H1 (cell line): ENCODE data around the gene TPSD1. TPM values are rescaled to one million over a fixed set of nuclear protein-coding genes. Genes with fewer than 3 reads are reported as not detected.

Experiments
- CTCF ChIA-PET: fragments of 300-600 bp; sonication (Branson Sonifier 250); formaldehyde crosslinking; loops from one replicate; lab custom pipeline; 2021; ENCODE audit not compliant: partially characterized antibody; lab: Charles Lee
- POLR2A ChIA-PET: fragments of 300-600 bp; sonication (Branson Sonifier 250); formaldehyde crosslinking; loops from one replicate; lab custom pipeline; 2021; ENCODE audit warnings: inconsistent platforms; ENCODE audit not compliant: partially characterized antibody; lab: Charles Lee
- DNase-seq, 2 experiments: peaks; one replicate each; pipeline versions ENCODE4 v3.0.0 to v3.0.0-alpha.2; 2010 to 2022; ENCODE audit warnings: low spot score in 2 of 2, low read depth in 1 of 2, mixed read lengths in 1 of 2
- FAIRE-seq: peaks from 2 replicates; lab custom pipeline; 2011; peaks lifted over from hg19 to GRCh38; lab: Jason Lieb, UNC
- H2AFZ ChIP-seq: 2 replicates; pipeline ENCODE4 v1.8.1; 2012; ENCODE audit warnings: low read length, inconsistent platforms
- H2AK5ac ChIP-seq: 2 replicates; pipeline ENCODE4 v1.6.1; 2013; ENCODE audit warnings: low read depth, low read length
- H2BK120ac ChIP-seq: replicated peaks from 2 replicates; pipeline ENCODE3; 2013; ENCODE audit warnings: low read depth, low read length, inconsistent platforms
- H2BK12ac ChIP-seq: 2 replicates; pipeline ENCODE4 v1.6.1; 2013; ENCODE audit warnings: low read depth, low read length
- H2BK15ac ChIP-seq: 2 replicates; pipeline ENCODE4 v1.6.1; 2013; ENCODE audit warnings: low read length
- H2BK20ac ChIP-seq: 2 replicates; pipeline ENCODE4 v1.6.1; 2013; ENCODE audit warnings: low read length
- H2BK5ac ChIP-seq: 2 replicates; pipeline ENCODE4 v1.6.1; 2013; ENCODE audit warnings: low read depth, low read length
- H3K14ac ChIP-seq: 2 replicates; pipeline ENCODE4 v1.6.1; 2013; ENCODE audit warnings: inconsistent platforms; ENCODE audit not compliant: insufficient read length
- H3K18ac ChIP-seq: 2 replicates; pipeline ENCODE4 v1.6.1; 2013; ENCODE audit warnings: low read length; ENCODE audit errors: extremely low read depth
- H3K23ac ChIP-seq: 2 replicates; pipeline ENCODE4 v1.6.1; 2013; ENCODE audit warnings: inconsistent platforms; ENCODE audit not compliant: insufficient read length
- H3K23me2 ChIP-seq: 2 replicates; pipeline ENCODE4 v1.6.1; 2013; ENCODE audit warnings: low read depth, low read length
- H3K27ac ChIP-seq: 2 replicates; pipeline ENCODE4 v1.6.1; 2011; ENCODE audit warnings: low read depth, low read length, inconsistent platforms
- H3K27me3 ChIP-seq, 4 experiments: replicated peaks in 1 of 4; 1 replicate in 1 of 4; 2 replicates in 3 of 4; pipeline versions ENCODE4 v1.6.1 to v1.8.1; 2011 to 2013; ENCODE audit warnings: low read length in 3 of 4, mild to moderate bottlenecking in 3 of 4, inconsistent platforms in 2 of 4, mixed read lengths in 2 of 4, moderate library complexity in 1 of 4; ENCODE audit not compliant: control insufficient read depth in 3 of 4, insufficient read depth in 3 of 4; ENCODE audit errors: extremely low read depth in 1 of 4
- H3K36me3 ChIP-seq, 4 experiments: 2 replicates each; pipeline versions ENCODE4 v1.6.1 to v1.8.1; 2011 to 2013; ENCODE audit warnings: mild to moderate bottlenecking in 4 of 4, low read length in 3 of 4, moderate library complexity in 2 of 4, control low read depth in 1 of 4, inconsistent platforms in 1 of 4; ENCODE audit not compliant: insufficient read depth in 4 of 4, control insufficient read depth in 2 of 4
- H3K4ac ChIP-seq: replicated peaks from 2 replicates; pipeline ENCODE3; 2013; ENCODE audit warnings: low read length, low read depth, mixed read lengths, inconsistent platforms; ENCODE audit not compliant: insufficient read length
- H3K4me1 ChIP-seq, 4 experiments: replicated peaks in 1 of 4; 1 replicate in 1 of 4; 2 replicates in 3 of 4; pipeline versions ENCODE4 v1.6.1 to v1.8.1; 2011 to 2013; ENCODE audit warnings: low read length in 3 of 4, inconsistent platforms in 2 of 4, mixed read lengths in 1 of 4; ENCODE audit not compliant: insufficient read depth in 4 of 4, control insufficient read depth in 3 of 4
- H3K4me2 ChIP-seq, 2 experiments: 2 replicates each; pipeline versions ENCODE4 v1.6.1 to v1.8.1; 2011 to 2013; ENCODE audit warnings: low read depth in 2 of 2, low read length in 2 of 2, control low read depth in 1 of 2, inconsistent platforms in 1 of 2, mild to moderate bottlenecking in 1 of 2; ENCODE audit not compliant: insufficient read depth in 1 of 2
- H3K4me3 ChIP-seq, 4 experiments: fragments of 200-600, 300-600 bp in 1 of 4; sonication (generic), shearing (Covaris generic), sonication (Bioruptor Twin) in 1 of 4; 2 replicates each; pipeline versions ENCODE4 v1.5.1 to v1.8.1; 2011 to 2016; ENCODE audit warnings: low read length in 4 of 4, low read depth in 3 of 4, control low read depth in 2 of 4, inconsistent platforms in 2 of 4, mild to moderate bottlenecking in 2 of 4, mixed read lengths in 1 of 4, moderate library complexity in 1 of 4; ENCODE audit not compliant: insufficient read depth in 2 of 4; ENCODE audit errors: extremely low read depth in 1 of 4
- H3K56ac ChIP-seq: replicated peaks from 2 replicates; pipeline ENCODE3; 2013; ENCODE audit warnings: low read depth, mild to moderate bottlenecking, mixed read lengths, low read length, inconsistent platforms; ENCODE audit not compliant: insufficient read length
- H3K79me1 ChIP-seq: 2 replicates; pipeline ENCODE4 v1.6.1; 2013; ENCODE audit warnings: low read depth, low read length, control low read depth
- H3K79me2 ChIP-seq, 2 experiments: 2 replicates each; pipeline versions ENCODE4 v1.6.1 to v1.8.1; 2012 to 2013; ENCODE audit warnings: low read length in 2 of 2, mild to moderate bottlenecking in 2 of 2, inconsistent platforms in 1 of 2; ENCODE audit not compliant: insufficient read depth in 2 of 2, control insufficient read depth in 1 of 2
- H3K9ac ChIP-seq, 4 experiments: replicated peaks in 1 of 4; 1 replicate in 1 of 4; 2 replicates in 3 of 4; pipeline versions ENCODE4 v1.6.1 to v1.8.1; 2011 to 2013; ENCODE audit warnings: low read depth in 3 of 4, low read length in 3 of 4, control low read depth in 2 of 4, mild to moderate bottlenecking in 2 of 4, moderate library complexity in 2 of 4, inconsistent platforms in 1 of 4; ENCODE audit errors: extremely low read depth in 1 of 4
- H3K9me3 ChIP-seq, 2 experiments: 2 replicates each; pipeline versions ENCODE4 v1.6.1 to v1.8.1; 2012 to 2013; ENCODE audit warnings: mild to moderate bottlenecking in 2 of 2, moderate library complexity in 2 of 2, control low read depth in 1 of 2, inconsistent platforms in 1 of 2, low read depth in 1 of 2, low read length in 1 of 2, mixed read lengths in 1 of 2; ENCODE audit not compliant: insufficient read depth in 2 of 2
- H4K20me1 ChIP-seq, 2 experiments: replicated peaks in 1 of 2; 2 replicates each; pipeline versions ENCODE3 to v1.8.1; 2011 to 2013; ENCODE audit warnings: inconsistent platforms in 2 of 2, low read length in 2 of 2, mild to moderate bottlenecking in 1 of 2; ENCODE audit not compliant: insufficient read depth in 2 of 2, control insufficient read depth in 1 of 2
- H4K5ac ChIP-seq: 2 replicates; pipeline ENCODE4 v1.6.1; 2013; ENCODE audit warnings: low read length, low read depth, mixed read lengths, inconsistent platforms; ENCODE audit not compliant: insufficient read length
- H4K8ac ChIP-seq: 2 replicates; pipeline ENCODE4 v1.8.0; 2013; ENCODE audit warnings: mild to moderate bottlenecking, moderate library complexity, low read length, inconsistent platforms; ENCODE audit not compliant: insufficient read depth; ENCODE audit errors: extremely low read depth
- H4K91ac ChIP-seq: replicated peaks from 2 replicates; pipeline ENCODE3; 2013; ENCODE audit warnings: low read length, mixed read lengths, inconsistent platforms; ENCODE audit not compliant: insufficient read length
- BRCA1 ChIP-seq: IDR thresholded peaks from 2 replicates; pipeline ENCODE4 v1.6.1; 2012; ENCODE audit warnings: low read depth, low read length, improper control_type of control experiment
- CBX8 ChIP-seq: fragments of 300-800, 300-1000 bp; sonication (generic); IDR thresholded peaks from 2 replicates; pipeline ENCODE4 v1.7.1; 2016; ENCODE audit warnings: low read depth, low read length, borderline replicate concordance
- EZH2 ChIP-seq: fragments of 200-600 bp; sonication (generic); IDR thresholded peaks from 2 replicates; pipeline ENCODE4 v1.7.1; 2012; ENCODE audit warnings: low read depth, mild to moderate bottlenecking, moderate library complexity, low read length, inconsistent platforms; ENCODE audit not compliant: severe bottlenecking
- GTF2F1 ChIP-seq: IDR thresholded peaks from 2 replicates; pipeline ENCODE4 v1.6.1; 2012; ENCODE audit warnings: low read depth, low read length, improper control_type of control experiment, borderline replicate concordance
- KDM5A ChIP-seq: fragments of 200-600 bp; IDR thresholded peaks from 2 replicates; pipeline ENCODE4 v1.7.1; 2012; ENCODE audit warnings: mild to moderate bottlenecking, low read length, inconsistent platforms, mixed read lengths
- MAX ChIP-seq: IDR thresholded peaks from 2 replicates; pipeline ENCODE4 v1.6.1; 2012; ENCODE audit warnings: inconsistent platforms
- RBBP5 ChIP-seq: IDR thresholded peaks from 2 replicates; pipeline ENCODE4 v1.7.1; 2012; ENCODE audit warnings: low read depth, mild to moderate bottlenecking, inconsistent platforms, low read length, moderate library complexity, borderline replicate concordance
- TAF7 ChIP-seq: optimal IDR thresholded peaks from 2 replicates; pipeline ENCODE3; 2011; ENCODE audit warnings: low read depth, mild to moderate bottlenecking, inconsistent platforms, low read length, moderate library complexity, borderline replicate concordance
- USF2 ChIP-seq: IDR thresholded peaks from 2 replicates; pipeline ENCODE4 v1.6.1; 2011; ENCODE audit warnings: low read length, improper control_type of control experiment
- WGBS, 2 experiments: shearing (Covaris generic) in 1 of 2; methylation state at CpG; one replicate each; pipeline versions ENCODE4 v1.1.6 to v1.1.7; 2013 to 2015; ENCODE audit warnings: low lambda C conversion rate in 2 of 2, mixed read lengths in 2 of 2, inconsistent platforms in 1 of 2, low coverage in 1 of 2, missing lambda C conversion rate in 1 of 2; ENCODE audit not compliant: insufficient replicate concordance in 2 of 2, insufficient coverage in 1 of 2, insufficient read length in 1 of 2; ENCODE audit errors: extremely low coverage in 1 of 2, missing lambda C conversion rate in 1 of 2; 5-methylcytosine and 5-hydroxymethylcytosine counted together
- polyA plus RNA-seq, 7 experiments: library from polyadenylated mRNA; depleted of rRNA in 3 of 7; stranded (reverse) in 5 of 7; unstranded in 2 of 7; fragments of >200 nt in 5 of 7; fragments of 200-250 nt in 2 of 7; gene quantifications; 1 replicate in 5 of 7; 2 replicates in 1 of 7; 4 replicates in 1 of 7; pipeline versions ENCODE4 v1.2.1 to v1.2.3, GENCODE V29; 2011 to 2013; ENCODE audit warnings: missing spikeins in 2 of 7, mixed read lengths in 2 of 7
- total RNA-seq: library from RNA; stranded (reverse); fragmentation: NEBNext Ultra II Directional; extraction: Animal tissue kit (Norgen Biotek cat#: 25700); gene quantifications from 2 replicates; pipeline ENCODE4 v1.2.1, GENCODE V29; 2021
- TF ChIP-seq, protein P1 (sequence below): IDR thresholded peaks from 2 replicates; pipeline ENCODE4 v1.6.1; 2012; ENCODE audit warnings: inconsistent platforms

TPSD1 gene
- total and polyA plus RNA-seq, 2 of the 8 experiments (the other 6 are each of a cell fraction or from before 2014, with no cell fraction given): 0.26 TPM; not detected in 1

- Histone ChIP-seq H3K36me3 (no peaks in the 10 kb centered on the region), H3K27me3 (no peaks in the 10 kb centered on the region), H3K4me3 (no peak overlapping the region), H2BK12ac (no peak overlapping the region), H3K14ac (no peak overlapping the region), H2AK5ac (no peak overlapping the region), H3K23me2 (peaks cover 3% of the 10 kb centered on the region; the same call in 1 of the 2 replicates), H3K56ac (no peak overlapping the region), H3K9me3 (no peaks in the 10 kb centered on the region), H2BK120ac (no peak overlapping the region), H2BK20ac (no peak overlapping the region), H4K20me1 (peaks cover 0 to 2% of the 10 kb centered on the region in 2 experiments), H4K5ac (no peak overlapping the region), H2AFZ (no peak overlapping the region), H2BK5ac (no peak overlapping the region), H3K23ac (no peak overlapping the region), H3K9ac (no peak overlapping the region), H3K18ac (no peak overlapping the region), H3K4me2 (no peak overlapping the region), H3K27ac (no peak overlapping the region), H3K79me1 (no peaks in the 10 kb centered on the region), H4K91ac (no peak overlapping the region), H3K79me2 (no peaks in the 10 kb centered on the region), H3K4ac (no peak overlapping the region), H2BK15ac (no peak overlapping the region), H3K4me1 (peaks cover 0 to under 1% (median under 1%) of the 10 kb centered on the region in 4 experiments; a peak in 3 of 7 replicates), H4K8ac (peak overlapping the region; percentile 68; the same call in 1 of the 2 replicates)
- DNase-seq (no peak), FAIRE-seq (no peak)
- CTCF ChIA-PET: interaction anchor here (1.6 kb wide), 2 partner anchors 12 to 70 kb away, joined by 3 to 7 read pairs; no protein-coding TSS in a partner anchor
- POLR2A ChIA-PET: no interaction called here
- WGBS, 2 experiments: 85 to 100% methylated on average over 1 to 8 of the region's 9 CpGs
- TF ChIP-seq CBX8 (no peak), KDM5A (no peak), BRCA1 (no peak), RBBP5 (no peak), EZH2 (no peak), TAF7 (no peak), USF2 (no peak), MAX (no peak), GTF2F1 (no peak)
- TF ChIP-seq, protein P1, sequence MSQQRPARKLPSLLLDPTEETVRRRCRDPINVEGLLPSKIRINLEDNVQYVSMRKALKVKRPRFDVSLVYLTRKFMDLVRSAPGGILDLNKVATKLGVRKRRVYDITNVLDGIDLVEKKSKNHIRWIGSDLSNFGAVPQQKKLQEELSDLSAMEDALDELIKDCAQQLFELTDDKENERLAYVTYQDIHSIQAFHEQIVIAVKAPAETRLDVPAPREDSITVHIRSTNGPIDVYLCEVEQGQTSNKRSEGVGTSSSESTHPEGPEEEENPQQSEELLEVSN: no peak
Measured at GRCh38 chr16:1272453-1273198, 16.8 kb downstream of the TPSD1 start.
